Measurements from ENCODE around the gene TRIM65.
"Not testable (repeated sequence)": the region's sequence is repeated elsewhere in the genome, so short reads cannot be mapped to it uniquely, and the experiment has no call there.

The TRIM65 gene

GRCh38 chr17:75894049-75894733 is 2.6 kb downstream of the TRIM65 start:
- DNase-seq = no peak

- DNase-seq = no peak
These were observed 3.3 kb downstream of the TRIM65 start for GRCh38 chr17:75893305-75894048.

- DNase-seq = no peak
These were observed 4.1 kb downstream of the TRIM65 start for GRCh38 chr17:75892556-75893224.

GRCh38 chr17:75891605-75892555 is 4.9 kb downstream of the TRIM65 start:
- DNase-seq = no peak

- DNase-seq = no peak
These were observed 5.6 kb downstream of the TRIM65 start for GRCh38 chr17:75891022-75891604.

GRCh38 chr17:75889454-75889853 is 7.3 kb downstream of the TRIM65 start:
- no peak for DNase-seq

- DNase-seq = no peak
These were observed 8.3 kb downstream of the TRIM65 start for GRCh38 chr17:75888484-75888883.

- DNase-seq = not testable (repeated sequence)
These were observed 10.9 kb downstream of the TRIM65 start for GRCh38 chr17:75885860-75886259.

GRCh38 chr17:75885431-75885830 is 11.3 kb downstream of the TRIM65 start:
- DNase-seq = no peak

- no peak for DNase-seq
These were observed 14.9 kb downstream of the TRIM65 start for GRCh38 chr17:75881678-75882454.

GRCh38 chr17:75880266-75880665 is 16.5 kb downstream of the TRIM65 start:
- no peak for DNase-seq

- DNase-seq = no peak
These were observed 18.4 kb downstream of the TRIM65 start, which contains the start of gene TRIM47 for GRCh38 chr17:75878174-75878998. TSS of gene TRIM47 (minus strand) at chr17:75878581. CDS start at chr17:75878548, 33 bp downstream.

GRCh38 chr17:75877752-75878173 is 19.0 kb downstream of the TRIM65 start:
- DNase-seq = no peak

GRCh38 chr17:75876938-75877751 is 19.6 kb downstream of the TRIM65 start:
- no peak for DNase-seq

- DNase-seq = peak; percentile 76
These were observed 20.4 kb downstream of the TRIM65 start for GRCh38 chr17:75876190-75876937.

- no peak for DNase-seq
These were observed 20.9 kb downstream of the TRIM65 start for GRCh38 chr17:75875940-75876189.

GRCh38 chr17:75875182-75875939 is 21.4 kb downstream of the TRIM65 start:
- peak; percentile 55 for DNase-seq

All from DMS79 (cell line).